Hepatocyte (in vitro differentiated cells): ENCODE results near the gene TBX10. TPM values are rescaled to one million over a fixed set of nuclear protein-coding genes. Genes with fewer than 3 reads are reported as not detected.

Source experiments
- DNase-seq: peaks from one replicate; pipeline ENCODE4 v3.0.0-alpha.2; 2016; ENCODE audit warnings: low spot score
- H2AFZ ChIP-seq: fragments of 200-600 bp; sonication (generic); 2 replicates; pipeline ENCODE4 v1.6.0; 2016; ENCODE audit warnings: antibody characterized with exemption, mild to moderate bottlenecking
- H3K27ac ChIP-seq: fragments of 200-600 bp; sonication (generic); 2 replicates; pipeline ENCODE4 v1.5.1; 2016; ENCODE audit warnings: mild to moderate bottlenecking
- H3K27me3 ChIP-seq: fragments of 200-600 bp; sonication (generic); 2 replicates; pipeline ENCODE4 v1.6.1; 2016
- H3K36me3 ChIP-seq: fragments of 200-600 bp; sonication (generic); replicated peaks from 2 replicates; pipeline ENCODE4 v1.5.1; 2016; ENCODE audit warnings: low read depth; ENCODE audit not compliant: insufficient read depth
- H3K4me1 ChIP-seq: fragments of 200-600 bp; sonication (generic); 2 replicates; pipeline ENCODE4 v1.5.1; 2016; ENCODE audit warnings: mild to moderate bottlenecking, moderate library complexity; ENCODE audit not compliant: insufficient read depth
- H3K4me2 ChIP-seq: fragments of 200-600 bp; sonication (generic); 2 replicates; pipeline ENCODE4 v1.6.0; 2016
- H3K4me3 ChIP-seq: fragments of 200-600 bp; sonication (generic); 2 replicates; pipeline ENCODE4 v1.5.1; 2016; ENCODE audit warnings: mild to moderate bottlenecking
- H3K79me2 ChIP-seq: fragments of 200-600 bp; sonication (generic); 2 replicates; pipeline ENCODE4 v1.6.0; 2017; ENCODE audit warnings: mild to moderate bottlenecking
- H3K9me2 ChIP-seq: fragments of 200-600 bp; sonication (generic); replicated peaks from 2 replicates; pipeline ENCODE4 v1.6.0; 2017; ENCODE audit warnings: mild to moderate bottlenecking; ENCODE audit not compliant: insufficient read depth
- H3K9me3 ChIP-seq: fragments of 200-600 bp; sonication (generic); 2 replicates; pipeline ENCODE4 v1.5.1; 2016; ENCODE audit warnings: low read depth, mild to moderate bottlenecking
- H4K20me1 ChIP-seq: fragments of 200-600 bp; sonication (generic); 2 replicates; pipeline ENCODE4 v1.6.0; 2016; ENCODE audit warnings: mild to moderate bottlenecking; ENCODE audit not compliant: insufficient read depth, poor library complexity, severe bottlenecking
- EZH2 ChIP-seq: fragments of 200-600 bp; sonication (generic); IDR thresholded peaks from 2 replicates; pipeline ENCODE4 v1.6.1; 2016; ENCODE audit warnings: antibody characterized with exemption, mild to moderate bottlenecking, borderline replicate concordance
- EZH2phosphoT487 ChIP-seq: fragments of 200-600 bp; sonication (generic); IDR thresholded peaks from one replicate; pipeline ENCODE4 v1.6.1; 2018; ENCODE audit warnings: antibody characterized with exemption, mild to moderate bottlenecking, low read depth, moderate library complexity; ENCODE audit not compliant: unreplicated experiment, severe bottlenecking
- whole genome bisulfite sequencing: methylation state at CpG from one replicate; pipeline ENCODE4 v1.1.6; 2016; ENCODE audit warnings: low lambda C conversion rate; ENCODE audit errors: missing lambda C conversion rate; 5-methylcytosine and 5-hydroxymethylcytosine counted together
- polyA plus RNA-seq: library from polyadenylated mRNA; unstranded; fragments of >200 nt; fragmentation: Nextera tagmentation; extraction: Ambion mirVana; gene quantifications from 2 replicates; pipeline ENCODE4 v1.2.1, GENCODE V29; 2016
- total RNA-seq: library from RNA; depleted of rRNA; stranded (reverse); fragments of >200 nt; gene quantifications from 2 replicates; pipeline ENCODE4 v1.2.3, GENCODE V29; 2014
- TF ChIP-seq, protein P1 (sequence below): fragments of 200-600 bp; sonication (generic); IDR thresholded peaks from 2 replicates; pipeline ENCODE4 v1.5.1; 2016; ENCODE audit warnings: antibody characterized with exemption, mild to moderate bottlenecking; ENCODE audit not compliant: poor library complexity

TBX10 gene
- total and polyA plus RNA-seq, 2 experiments from 2014 or later = 0.34 to 0.70 TPM

GRCh38 chr11:67615728-67616430 is 23.7 kb downstream of the TBX10 start:
- no peak overlapping the region for H3K27ac ChIP-seq
- no peak overlapping the region for H3K4me3 ChIP-seq
- H3K4me1 ChIP-seq = peaks cover under 1% of the 10 kb centered on the region
- no peaks in the 10 kb centered on the region for H3K79me2 ChIP-seq
- H3K27me3 ChIP-seq = no peaks in the 10 kb centered on the region
- TF ChIP-seq EZH2phosphoT487 (no peak), EZH2 (no peak)
- TF ChIP-seq, protein P1, sequence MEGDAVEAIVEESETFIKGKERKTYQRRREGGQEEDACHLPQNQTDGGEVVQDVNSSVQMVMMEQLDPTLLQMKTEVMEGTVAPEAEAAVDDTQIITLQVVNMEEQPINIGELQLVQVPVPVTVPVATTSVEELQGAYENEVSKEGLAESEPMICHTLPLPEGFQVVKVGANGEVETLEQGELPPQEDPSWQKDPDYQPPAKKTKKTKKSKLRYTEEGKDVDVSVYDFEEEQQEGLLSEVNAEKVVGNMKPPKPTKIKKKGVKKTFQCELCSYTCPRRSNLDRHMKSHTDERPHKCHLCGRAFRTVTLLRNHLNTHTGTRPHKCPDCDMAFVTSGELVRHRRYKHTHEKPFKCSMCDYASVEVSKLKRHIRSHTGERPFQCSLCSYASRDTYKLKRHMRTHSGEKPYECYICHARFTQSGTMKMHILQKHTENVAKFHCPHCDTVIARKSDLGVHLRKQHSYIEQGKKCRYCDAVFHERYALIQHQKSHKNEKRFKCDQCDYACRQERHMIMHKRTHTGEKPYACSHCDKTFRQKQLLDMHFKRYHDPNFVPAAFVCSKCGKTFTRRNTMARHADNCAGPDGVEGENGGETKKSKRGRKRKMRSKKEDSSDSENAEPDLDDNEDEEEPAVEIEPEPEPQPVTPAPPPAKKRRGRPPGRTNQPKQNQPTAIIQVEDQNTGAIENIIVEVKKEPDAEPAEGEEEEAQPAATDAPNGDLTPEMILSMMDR = no peak
- DNase-seq = no peak
- no peaks in the 10 kb centered on the region for H3K9me2 ChIP-seq
- no peak overlapping the region for H2AFZ ChIP-seq
- no peaks in the 10 kb centered on the region for H3K9me3 ChIP-seq
- no peaks in the 10 kb centered on the region for H4K20me1 ChIP-seq
- WGBS = 78% methylated on average over 26 of the region's 34 CpGs
- no peaks in the 10 kb centered on the region for H3K36me3 ChIP-seq
- no peak overlapping the region for H3K4me2 ChIP-seq

DNA sequence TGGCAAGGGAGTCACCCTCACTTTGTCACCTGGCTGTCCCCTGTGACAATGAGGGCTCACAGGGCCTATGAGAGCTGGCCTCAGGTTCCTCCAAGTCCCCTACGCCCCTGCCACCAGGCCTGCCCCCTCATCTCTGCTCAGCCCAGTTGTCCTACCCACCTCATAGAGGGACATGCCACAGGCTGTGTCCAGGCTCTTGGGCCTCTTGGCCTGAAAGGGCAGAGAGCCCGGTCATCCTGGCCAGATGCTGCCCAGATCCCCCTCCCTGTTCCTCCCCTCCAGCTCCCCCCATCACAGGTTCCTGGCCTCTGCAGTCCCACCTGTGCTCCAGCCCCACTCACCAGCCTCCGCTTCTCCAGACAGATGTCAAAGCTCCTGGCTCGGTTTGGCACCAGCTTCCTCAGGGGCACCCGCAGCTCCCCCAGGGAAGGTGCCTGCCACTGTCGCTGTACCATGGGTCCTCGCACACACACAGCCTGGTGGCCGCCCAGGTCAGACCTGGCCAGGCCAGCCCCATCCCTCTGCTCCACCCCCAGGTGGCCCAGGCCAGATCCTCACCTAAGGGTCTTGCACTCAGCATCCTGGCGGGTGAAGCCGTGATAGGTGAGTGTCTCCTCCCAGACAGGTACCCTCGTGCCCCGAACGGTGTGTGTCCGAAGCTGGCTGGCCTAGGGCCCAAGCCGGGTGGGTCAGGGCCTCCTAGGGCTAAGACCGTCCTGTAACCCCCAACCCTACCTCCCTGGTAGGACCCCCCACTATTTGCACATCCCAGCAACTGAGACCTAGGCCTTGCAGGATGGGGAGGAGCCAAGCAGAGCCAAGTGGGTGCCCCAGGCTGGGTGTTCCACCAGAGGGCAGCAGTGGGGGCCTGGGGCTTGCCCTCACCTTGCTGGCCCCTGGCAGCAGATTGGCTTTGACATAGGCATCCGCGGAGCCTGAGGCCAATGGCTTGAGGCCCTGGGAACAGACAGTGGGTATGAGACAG is 24.5 kb downstream of the TBX10 start:
- Histone ChIP-seq H3K9me2 (no peaks in the 10 kb centered on the region), H3K36me3 (no peaks in the 10 kb centered on the region), H3K4me1 (no peaks in the 10 kb centered on the region), H3K9me3 (no peaks in the 10 kb centered on the region), H2AFZ (no peak overlapping the region), H3K4me2 (no peak overlapping the region), H3K27me3 (no peaks in the 10 kb centered on the region), H3K27ac (no peak overlapping the region), H3K4me3 (no peak overlapping the region), H4K20me1 (no peaks in the 10 kb centered on the region), H3K79me2 (no peaks in the 10 kb centered on the region)
- peak; percentile 43 for DNase-seq
- WGBS = 93% methylated on average over 18 of the region's 18 CpGs
- TF ChIP-seq EZH2phosphoT487 = no peak
- TF ChIP-seq, protein P1 = peak; percentile 29

DNA sequence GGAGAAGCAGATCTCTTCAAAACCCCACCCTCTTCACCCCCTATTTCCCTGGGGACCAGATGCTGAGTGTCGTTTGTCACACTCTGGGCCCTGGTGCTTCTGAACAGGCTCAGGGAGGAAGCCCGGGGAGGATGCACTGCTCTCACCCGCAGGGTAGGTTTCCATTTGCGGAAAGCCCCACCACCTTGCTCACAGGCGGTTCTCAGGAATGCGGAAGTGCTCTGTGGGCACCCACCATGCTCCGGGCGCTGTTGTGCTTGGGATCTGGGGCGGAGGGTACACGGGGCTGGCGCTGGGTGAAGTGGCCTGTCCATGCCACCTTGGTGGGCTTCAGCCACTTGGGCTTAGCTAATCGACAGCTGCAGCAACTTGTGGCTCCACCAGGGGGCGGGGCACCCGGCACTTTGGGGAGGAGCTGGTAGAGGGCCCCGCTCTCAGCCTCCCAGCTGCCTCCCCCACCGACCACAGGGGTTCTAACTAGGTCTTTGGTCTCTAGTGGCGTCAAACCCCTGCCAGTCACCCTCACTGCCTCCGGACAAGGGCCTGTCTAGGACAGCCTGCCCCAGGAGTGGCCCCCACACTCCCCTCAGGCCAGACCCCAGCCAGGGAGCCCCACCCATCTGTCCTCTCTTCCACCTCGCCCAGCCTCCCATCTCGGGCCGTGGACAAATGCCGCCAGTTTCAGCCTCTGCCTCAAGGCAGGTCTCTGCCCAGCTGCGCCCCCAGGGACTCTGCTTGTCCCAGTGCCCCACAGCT is 25.4 kb downstream of the TBX10 start:
- Histone ChIP-seq H4K20me1 (no peaks in the 10 kb centered on the region), H3K9me2 (no peaks in the 10 kb centered on the region), H3K4me3 (no peak overlapping the region), H3K27ac (peak overlapping the region; percentile 42), H3K79me2 (no peaks in the 10 kb centered on the region), H3K27me3 (no peaks in the 10 kb centered on the region), H3K36me3 (no peaks in the 10 kb centered on the region), H2AFZ (no peak overlapping the region), H3K9me3 (no peaks in the 10 kb centered on the region), H3K4me2 (peak overlapping the region; percentile 70), H3K4me1 (no peaks in the 10 kb centered on the region)
- 41% methylated on average over 19 of the region's 23 CpGs for WGBS
- no peak for TF ChIP-seq EZH2phosphoT487
- TF ChIP-seq, protein P1 = peak; percentile 54
- no peak for TF ChIP-seq EZH2
- DNase-seq = peak; percentile 74
